RKO (cell line): ENCODE results near the gene KIF26B.
"Not testable (repeated sequence)": the region's sequence is repeated elsewhere in the genome, so short reads cannot be mapped to it uniquely, and the experiment has no call there.

Source experiments
- DNase-seq: peaks from one replicate; pipeline ENCODE4 v3.0.0-alpha.2; 2016; ENCODE audit warnings: low spot score

Gene KIF26B

GRCh38 chr1:245283001-245283400 lies 128.2 kb downstream of the KIF26B start:
- no peak for DNase-seq

GRCh38 chr1:245285168-245285567 lies 130.4 kb downstream of the KIF26B start:
- DNase-seq = no peak

- no peak for DNase-seq
Observed at GRCh38 chr1:245288796-245289195, 134.0 kb downstream of the KIF26B start.

- DNase-seq = no peak
Observed at GRCh38 chr1:245290836-245291235, 136.1 kb downstream of the KIF26B start.

- no peak for DNase-seq
Observed at GRCh38 chr1:245291351-245291750, 136.6 kb downstream of the KIF26B start.

GRCh38 chr1:245292141-245292540 lies 137.4 kb downstream of the KIF26B start:
- no peak for DNase-seq

- DNase-seq = no peak
Observed at GRCh38 chr1:245292553-245292952, 137.8 kb downstream of the KIF26B start.

- no peak for DNase-seq
Observed at GRCh38 chr1:245294020-245294419, 139.2 kb downstream of the KIF26B start.

- DNase-seq = no peak
Observed at GRCh38 chr1:245298781-245299180, 144.0 kb downstream of the KIF26B start.

- DNase-seq = no peak
Observed at GRCh38 chr1:245301162-245301580, 146.4 kb downstream of the KIF26B start.

GRCh38 chr1:245301921-245302320 lies 147.1 kb downstream of the KIF26B start:
- no peak for DNase-seq

GRCh38 chr1:245304698-245305097 lies 149.9 kb downstream of the KIF26B start:
- DNase-seq = peak; percentile 3

- DNase-seq = no peak
Observed at GRCh38 chr1:245306020-245306419, 151.2 kb downstream of the KIF26B start.

GRCh38 chr1:245306628-245307410 lies 152.0 kb downstream of the KIF26B start:
- no peak for DNase-seq

- no peak for DNase-seq
Observed at GRCh38 chr1:245310571-245311531, 156.1 kb downstream of the KIF26B start.

GRCh38 chr1:245311887-245312536 lies 157.2 kb downstream of the KIF26B start:
- no peak for DNase-seq

- no peak for DNase-seq
Observed at GRCh38 chr1:245313576-245313975, 158.8 kb downstream of the KIF26B start.

- no peak for DNase-seq
Observed at GRCh38 chr1:245316784-245317183, 162.0 kb downstream of the KIF26B start.

GRCh38 chr1:245317217-245317616 lies 162.4 kb downstream of the KIF26B start:
- no peak for DNase-seq

- DNase-seq = no peak
Observed at GRCh38 chr1:245319094-245319493, 164.3 kb downstream of the KIF26B start.

GRCh38 chr1:245322673-245323072 lies 167.9 kb downstream of the KIF26B start:
- DNase-seq = peak; percentile 32

- DNase-seq = not testable (repeated sequence)
Observed at GRCh38 chr1:245323765-245324164, 169.0 kb downstream of the KIF26B start.
